Neural progenitor cell (in vitro differentiated cells): ENCODE results near the gene FAM83B. TPM values are rescaled to one million over a fixed set of nuclear protein-coding genes. Genes with fewer than 3 reads are reported as not detected.

Experiments used
- DNase-seq: peaks from one replicate; pipeline ENCODE4 v3.0.0-alpha.2; 2016; ENCODE audit warnings: low spot score
- H2AFZ ChIP-seq: fragments of 200-600 bp; sonication (generic); replicated peaks from 2 replicates; pipeline ENCODE4 v1.6.1; 2016; ENCODE audit warnings: antibody characterized with exemption
- H3F3A ChIP-seq: fragments of 200-600 bp; sonication (generic); 2 replicates; pipeline ENCODE4 v1.6.1; 2016; ENCODE audit warnings: antibody characterized with exemption, low read depth
- H3K27ac ChIP-seq: fragments of 200-600 bp; sonication (generic); 2 replicates; pipeline ENCODE4 v1.5.1; 2016; ENCODE audit warnings: mild to moderate bottlenecking
- H3K27me3 ChIP-seq: fragments of 200-600 bp; sonication (generic); 2 replicates; pipeline ENCODE4 v1.6.1; 2016; ENCODE audit warnings: mild to moderate bottlenecking, moderate library complexity
- H3K36me3 ChIP-seq: fragments of 200-600 bp; sonication (generic); 2 replicates; pipeline ENCODE4 v1.5.1; 2016
- H3K4me1 ChIP-seq: fragments of 200-600 bp; sonication (generic); 2 replicates; pipeline ENCODE4 v1.6.1; 2016; ENCODE audit warnings: mixed run types
- H3K4me2 ChIP-seq: fragments of 200-600 bp; sonication (generic); 2 replicates; pipeline ENCODE4 v1.6.1; 2016
- H3K4me3 ChIP-seq: fragments of 200-600 bp; sonication (generic); 2 replicates; pipeline ENCODE4 v1.5.1; 2016
- H3K79me2 ChIP-seq: fragments of 200-600 bp; sonication (generic); 2 replicates; pipeline ENCODE4 v1.6.1; 2016; ENCODE audit warnings: low read depth
- H3K9ac ChIP-seq: fragments of 200-600 bp; sonication (generic); 2 replicates; pipeline ENCODE4 v1.6.1; 2016
- H3K9me3 ChIP-seq: fragments of 200-600 bp; sonication (generic); 2 replicates; pipeline ENCODE4 v1.5.1; 2016; ENCODE audit warnings: low read depth
- H4K20me1 ChIP-seq: fragments of 200-600 bp; sonication (generic); 2 replicates; pipeline ENCODE4 v1.6.1; 2016; ENCODE audit warnings: low read depth
- H3K27ac Mint-ChIP-seq: 3 replicates; pipeline ENCODE4 v1.8.0; 2021; ENCODE audit warnings: mixed read lengths
- H3K27me3 Mint-ChIP-seq: 2 replicates; pipeline ENCODE4 v1.8.0; 2022; ENCODE audit warnings: low read depth, mild to moderate bottlenecking, inconsistent platforms, moderate library complexity, mixed read lengths; ENCODE audit not compliant: insufficient read depth
- H3K36me3 Mint-ChIP-seq: 3 replicates; pipeline ENCODE4 v1.8.0; 2021; ENCODE audit warnings: mixed read lengths
- H3K4me1 Mint-ChIP-seq: 3 replicates; pipeline ENCODE4 v1.8.0; 2021; ENCODE audit warnings: mixed read lengths
- H3K4me3 Mint-ChIP-seq: 3 replicates; pipeline ENCODE4 v1.8.0; 2021; ENCODE audit warnings: mild to moderate bottlenecking, moderate library complexity, mixed read lengths
- H3K9me3 Mint-ChIP-seq: 3 replicates; pipeline ENCODE4 v1.8.0; 2020; ENCODE audit warnings: mixed read lengths
- CTCF ChIP-seq: fragments of 200-600 bp; sonication (generic); IDR thresholded peaks from 2 replicates; pipeline ENCODE4 v1.5.1; 2017; ENCODE audit warnings: antibody characterized with exemption, mild to moderate bottlenecking
- EZH2 ChIP-seq: fragments of 200-600 bp; sonication (generic); IDR thresholded peaks from 2 replicates; pipeline ENCODE4 v1.6.1; 2017; ENCODE audit warnings: antibody characterized with exemption, mild to moderate bottlenecking, moderate library complexity
- EZH2phosphoT487 ChIP-seq: fragments of 200-600 bp; sonication (generic); IDR thresholded peaks from 2 replicates; pipeline ENCODE4 v1.6.1; 2017; ENCODE audit warnings: antibody characterized with exemption
- total RNA-seq: library from RNA; depleted of rRNA; stranded (reverse); fragments of >200 nt; gene quantifications from 2 replicates; pipeline ENCODE4 v1.2.3, GENCODE V29; 2015; ENCODE audit warnings: low replicate concordance

The FAM83B gene
- total RNA-seq, 1 donor from 2014 or later, result 5.3 TPM

- Histone ChIP-seq H3K27me3 (no peaks in the 10 kb centered on the region), H3K9me3 (no peaks in the 10 kb centered on the region), H3K4me1 (no peaks in the 10 kb centered on the region), H4K20me1 (no peaks in the 10 kb centered on the region), H3K36me3 (no peaks in the 10 kb centered on the region), H3K4me3 (no peak overlapping the region), H3F3A (no peaks in the 10 kb centered on the region), H3K27ac (no peak overlapping the region), H2AFZ (no peak overlapping the region), H3K79me2 (no peaks in the 10 kb centered on the region), H3K4me2 (no peak overlapping the region), H3K9ac (no peak overlapping the region)
- H3K27ac Mint-ChIP-seq, result no peak overlapping the region
- TF ChIP-seq EZH2phosphoT487 (no peak), CTCF (no peak), EZH2 (no peak)
- peaks cover 5% of the 10 kb centered on the region for H3K27me3 Mint-ChIP-seq
- DNase-seq, result no peak
- peaks cover 2% of the 10 kb centered on the region for H3K4me1 Mint-ChIP-seq
- H3K4me3 Mint-ChIP-seq, result no peak overlapping the region
- H3K36me3 Mint-ChIP-seq, result no peaks in the 10 kb centered on the region
- H3K9me3 Mint-ChIP-seq, result no peaks in the 10 kb centered on the region
Measured at GRCh38 chr6:54805077-54805476, 41.5 kb upstream of the FAM83B start.

GRCh38 chr6:54810147-54810546 lies 36.4 kb upstream of the FAM83B start:
- H3K79me2 ChIP-seq, result no peaks in the 10 kb centered on the region
- peaks cover 2% of the 10 kb centered on the region for H3K27me3 Mint-ChIP-seq
- H4K20me1 ChIP-seq, result no peaks in the 10 kb centered on the region

GRCh38 chr6:54813892-54814291 lies 32.7 kb upstream of the FAM83B start:
- H3K4me1 ChIP-seq, result no peaks in the 10 kb centered on the region
- no peak overlapping the region for H2AFZ ChIP-seq
- H3F3A ChIP-seq, result no peaks in the 10 kb centered on the region
- no peak overlapping the region for H3K4me2 ChIP-seq
- no peaks in the 10 kb centered on the region for H3K9me3 ChIP-seq
- H3K4me3 Mint-ChIP-seq, result no peak overlapping the region
- no peaks in the 10 kb centered on the region for H4K20me1 ChIP-seq
- H3K27ac ChIP-seq, result no peak overlapping the region
- no peaks in the 10 kb centered on the region for H3K27me3 ChIP-seq
- H3K9ac ChIP-seq, result no peak overlapping the region
- H3K36me3 Mint-ChIP-seq, result no peaks in the 10 kb centered on the region
- peaks cover 3% of the 10 kb centered on the region for H3K9me3 Mint-ChIP-seq
- no peak overlapping the region for H3K27ac Mint-ChIP-seq
- no peaks in the 10 kb centered on the region for H3K79me2 ChIP-seq
- TF ChIP-seq EZH2phosphoT487, result no peak
- no peak for TF ChIP-seq CTCF
- TF ChIP-seq EZH2, result no peak
- no peak for DNase-seq
- H3K27me3 Mint-ChIP-seq, result no peaks in the 10 kb centered on the region
- H3K36me3 ChIP-seq, result no peaks in the 10 kb centered on the region
- H3K4me3 ChIP-seq, result no peak overlapping the region
- H3K4me1 Mint-ChIP-seq, result no peaks in the 10 kb centered on the region

More at GRCh38 chr6:54810147-54810546, 36.4 kb upstream of the FAM83B start:
- Histone ChIP-seq H3K9me3 (no peaks in the 10 kb centered on the region), H3K4me1 (no peaks in the 10 kb centered on the region), H3K36me3 (no peaks in the 10 kb centered on the region), H3K27me3 (no peaks in the 10 kb centered on the region), H3K27ac (no peak overlapping the region), H3K4me2 (no peak overlapping the region), H2AFZ (no peak overlapping the region), H3K9ac (no peak overlapping the region), H3F3A (no peaks in the 10 kb centered on the region), H3K4me3 (no peak overlapping the region)
- DNase-seq, result no peak
- Mint-ChIP-seq H3K36me3 (no peaks in the 10 kb centered on the region), H3K4me1 (no peaks in the 10 kb centered on the region), H3K9me3 (peaks cover 3% of the 10 kb centered on the region), H3K4me3 (no peak overlapping the region), H3K27ac (no peak overlapping the region)
- no peak for TF ChIP-seq EZH2
- TF ChIP-seq CTCF, result no peak
- no peak for TF ChIP-seq EZH2phosphoT487
